GM18951 (cell line): Measurements from ENCODE around the gene BUD23.

Experiments used
- POLR2A ChIP-seq: IDR thresholded peaks from 4 replicates; pipeline ENCODE4 v1.6.1; 2011; ENCODE audit warnings: mild to moderate bottlenecking; ENCODE audit not compliant: insufficient read length, insufficient read depth; ENCODE audit errors: extremely low read depth
- in situ Hi-C: fragments of 300-500 bp; cut with MboI; formaldehyde crosslinking; loops from one replicate; pipeline ENCODE4 v1.12.0; 2022; ENCODE audit warnings: low sequenced_read_pairs, mixed read lengths, inconsistent platforms; ENCODE audit not compliant: unreplicated experiment

Gene BUD23

DNA sequence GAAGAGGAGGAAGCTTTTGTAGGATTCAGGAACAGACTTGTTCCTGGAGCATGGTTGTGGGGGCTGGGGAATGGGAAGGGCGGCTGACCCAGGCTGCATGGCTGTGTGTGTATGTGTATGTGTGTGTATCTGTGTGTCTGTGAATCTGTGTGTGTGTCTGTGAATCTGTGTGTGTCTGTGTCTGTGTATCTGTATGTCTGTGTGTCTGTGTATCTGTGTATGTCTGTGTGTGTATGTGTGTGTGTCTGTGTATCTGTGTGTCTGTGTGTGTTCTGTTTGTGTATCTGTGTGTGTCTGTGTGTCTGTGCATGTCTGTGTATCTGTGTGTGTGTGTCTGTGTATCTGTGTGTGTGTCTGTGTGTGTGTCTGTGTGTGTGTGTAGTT, 42.7 kb downstream of the BUD23 start:
- TF ChIP-seq POLR2A: no peak
- in situ Hi-C loops: no loop called here

DNA sequence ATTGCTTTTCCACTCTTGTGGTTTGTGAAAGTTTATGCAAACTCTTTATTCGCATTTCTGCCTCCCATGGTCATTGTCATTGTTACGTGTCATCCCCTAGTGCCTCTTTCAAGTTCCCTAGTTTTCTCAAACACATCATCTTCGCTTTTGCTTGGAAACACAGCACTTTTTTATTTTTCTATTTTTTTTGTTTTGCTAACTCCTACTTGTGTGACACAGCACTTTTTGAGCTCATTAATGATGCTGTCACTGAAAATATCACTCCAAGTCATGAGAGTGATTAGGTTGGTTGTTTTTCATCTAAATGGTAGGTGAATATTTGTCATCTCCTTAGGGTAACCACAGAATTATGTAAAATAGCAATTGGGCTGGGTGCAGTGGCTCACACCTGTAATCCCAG, 44.6 kb downstream of the BUD23 start:
- TF ChIP-seq POLR2A: no peak
- in situ Hi-C loops: no loop called here

- no peak for TF ChIP-seq POLR2A
- in situ Hi-C loops: no loop called here
Observed at GRCh38 chr7:73728551-73728950, 45.2 kb downstream of the BUD23 start.

DNA sequence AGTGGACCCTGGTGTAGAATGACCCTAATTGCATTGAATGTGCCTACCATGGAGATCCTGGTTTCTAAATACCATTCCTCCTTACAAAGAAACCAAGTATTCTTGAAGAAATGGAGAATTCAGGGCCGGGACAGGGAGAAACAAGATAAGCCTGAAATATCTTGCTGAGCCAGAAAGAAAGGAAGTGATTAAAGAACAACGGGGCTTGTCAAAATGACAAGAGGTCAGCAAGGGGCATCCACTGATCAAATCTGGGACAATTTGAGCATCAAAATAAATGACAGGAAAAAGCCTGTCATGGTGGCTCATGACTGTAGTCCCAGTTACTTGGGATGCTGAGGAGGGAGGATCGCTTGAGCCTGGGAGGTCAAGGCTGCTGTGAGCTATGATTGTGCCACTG, 47.1 kb downstream of the BUD23 start:
- in situ Hi-C loops: no loop called here
- no peak for TF ChIP-seq POLR2A

GRCh38 chr7:73732397-73732796, 49.0 kb downstream of the BUD23 start:
- TF ChIP-seq POLR2A: no peak
- in situ Hi-C loops: no loop called here

- in situ Hi-C loops: no loop called here
- TF ChIP-seq POLR2A: peak; percentile 19
Observed at GRCh38 chr7:73734619-73735527, 51.5 kb downstream of the BUD23 start.

DNA sequence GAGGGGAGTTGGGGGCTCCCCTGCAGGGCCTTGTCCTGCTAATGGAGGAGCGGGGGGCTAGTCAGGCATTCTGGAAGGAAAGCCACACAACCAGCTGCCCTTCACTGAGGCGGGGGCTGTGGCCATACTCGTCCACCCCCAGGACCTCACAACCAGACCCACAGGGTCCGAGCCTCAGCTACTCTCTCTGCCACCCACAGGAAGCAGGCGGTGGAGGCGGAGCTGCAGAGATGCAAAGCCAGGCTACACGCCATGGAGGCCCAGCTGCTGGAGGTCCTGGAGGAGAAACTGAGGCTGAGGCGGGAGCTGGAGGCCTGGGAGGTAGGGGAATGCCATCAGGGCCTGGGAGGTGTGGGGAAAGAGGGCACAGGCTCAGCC, 52.1 kb downstream of the BUD23 start:
- in situ Hi-C loops: no loop called here
- TF ChIP-seq POLR2A: no peak

DNA sequence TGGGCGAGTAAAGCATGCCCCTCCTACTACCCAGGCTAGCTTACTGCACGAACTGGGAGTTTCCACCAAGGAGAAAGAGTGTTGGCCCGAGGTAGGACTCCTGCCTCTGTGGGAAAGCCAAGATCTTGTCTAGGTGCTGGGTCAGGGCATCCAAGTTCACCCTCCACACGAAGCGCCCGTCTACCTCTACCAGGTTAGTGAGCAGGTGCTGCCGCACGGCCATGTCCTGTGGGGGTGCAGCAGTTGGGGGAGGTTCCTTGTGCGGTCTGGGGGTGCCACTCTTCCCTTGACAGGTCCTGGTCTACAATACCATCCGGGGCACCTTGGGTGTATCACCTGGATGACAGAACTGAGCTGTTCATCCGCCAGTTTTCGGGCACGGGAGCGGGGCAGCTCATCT, 53.5 kb downstream of the BUD23 start:
- no peak for TF ChIP-seq POLR2A
- in situ Hi-C loops: no loop called here

DNA sequence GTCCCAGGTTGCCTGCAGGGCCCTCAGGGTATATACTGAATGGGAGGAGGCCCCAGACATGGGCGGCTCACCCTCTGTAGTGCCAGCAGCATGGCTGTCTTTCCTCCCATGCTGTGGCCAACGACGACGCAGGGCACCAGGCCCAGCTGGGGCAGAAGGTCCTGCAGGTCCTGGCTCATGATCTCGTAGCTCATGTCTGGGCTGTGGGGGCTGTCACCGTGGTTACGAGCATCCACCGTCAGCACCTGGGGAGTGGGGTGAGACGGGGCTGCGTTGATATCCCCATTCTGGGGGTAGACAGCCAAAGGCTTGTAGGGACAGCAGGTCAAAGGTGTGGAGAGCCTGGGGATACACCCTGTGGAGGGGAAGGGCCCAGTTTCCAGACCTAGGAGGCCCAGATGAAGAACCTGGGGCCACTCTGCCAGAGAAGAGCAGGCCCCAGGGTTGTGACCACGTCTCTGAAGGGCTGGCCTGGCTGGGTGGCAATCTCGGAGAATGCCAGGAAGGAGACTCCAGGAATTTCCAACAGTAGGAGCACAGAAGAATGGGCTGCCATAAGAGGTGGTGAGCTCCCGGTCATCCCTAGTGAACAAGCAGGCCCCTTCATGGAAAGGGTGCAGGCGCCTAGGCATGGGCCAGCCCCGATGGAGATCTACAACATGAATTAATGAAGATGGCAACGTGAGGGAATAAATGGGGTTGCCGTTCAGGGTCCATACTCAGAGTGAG, 54.3 kb downstream of the BUD23 start:
- TF ChIP-seq POLR2A: no peak
- in situ Hi-C loops: no loop called here

DNA sequence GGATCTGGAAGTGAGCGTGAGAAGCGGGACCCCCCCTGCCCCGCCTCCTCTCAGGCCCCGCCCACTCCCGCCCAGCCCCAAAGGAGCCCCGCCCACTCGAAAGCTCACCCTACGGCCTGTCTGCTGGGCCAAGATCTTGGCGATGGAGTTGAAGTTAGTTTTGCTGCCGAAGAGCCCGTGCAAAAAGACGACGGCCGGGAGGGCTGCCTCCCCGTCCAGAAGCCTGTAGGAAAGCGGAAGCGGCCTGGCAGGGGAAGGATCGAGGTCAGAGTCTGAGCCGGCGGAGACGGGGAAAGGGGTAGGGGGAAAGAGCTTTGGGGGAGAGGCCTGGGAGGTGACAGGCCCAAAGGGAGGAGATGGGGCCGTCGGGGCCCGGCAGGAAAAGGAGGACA, 54.8 kb downstream of the BUD23 start:
- TF ChIP-seq POLR2A: no peak
- in situ Hi-C loops: no loop called here

DNA sequence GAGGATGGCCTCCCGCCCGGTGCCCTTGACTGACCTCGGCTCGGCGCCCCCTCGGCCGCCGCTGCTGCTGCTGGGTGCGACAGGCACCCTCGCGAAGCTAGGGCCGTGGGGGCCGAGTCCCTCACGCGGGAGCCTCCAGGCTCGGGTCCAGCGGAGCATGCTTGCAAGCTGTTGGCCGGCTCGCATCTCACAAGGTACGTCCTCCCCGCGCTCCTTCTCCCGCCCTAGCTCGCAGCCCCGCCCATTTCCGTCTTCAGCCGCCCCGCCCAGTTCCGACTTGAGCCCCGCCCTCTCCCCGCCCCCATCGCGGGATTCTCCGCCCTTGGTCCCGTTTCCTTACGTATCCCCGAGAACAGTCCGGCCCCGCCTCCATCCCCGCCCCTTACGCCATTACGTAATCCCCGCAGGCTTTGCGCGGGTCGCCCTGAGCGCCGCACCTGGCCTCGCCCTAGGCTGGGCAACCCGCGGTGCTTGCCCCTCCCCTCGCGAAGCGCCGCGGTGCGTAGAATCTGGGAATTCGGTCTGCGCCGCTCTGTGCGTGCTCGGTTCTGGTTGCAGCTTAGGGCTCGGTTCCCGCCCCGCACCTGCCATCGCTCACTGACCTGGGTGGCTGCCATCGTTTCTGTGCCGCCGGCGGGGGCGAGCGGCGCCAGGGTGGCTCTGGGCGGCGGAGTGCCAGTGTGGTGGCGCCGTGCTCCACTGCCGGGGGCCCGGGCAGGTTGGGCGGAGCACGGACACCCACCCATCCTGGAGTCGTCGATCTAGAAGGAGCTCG, 55.4 kb downstream of the BUD23 start, which contains the start of gene ABHD11:
Gene ABHD11, minus strand, starts transcription at position 191 of the 775 bp plus-strand sequence. Its CDS starts 32 bp downstream, at position 159.
- in situ Hi-C loops: no loop called here
- TF ChIP-seq POLR2A: peak; percentile 85

DNA sequence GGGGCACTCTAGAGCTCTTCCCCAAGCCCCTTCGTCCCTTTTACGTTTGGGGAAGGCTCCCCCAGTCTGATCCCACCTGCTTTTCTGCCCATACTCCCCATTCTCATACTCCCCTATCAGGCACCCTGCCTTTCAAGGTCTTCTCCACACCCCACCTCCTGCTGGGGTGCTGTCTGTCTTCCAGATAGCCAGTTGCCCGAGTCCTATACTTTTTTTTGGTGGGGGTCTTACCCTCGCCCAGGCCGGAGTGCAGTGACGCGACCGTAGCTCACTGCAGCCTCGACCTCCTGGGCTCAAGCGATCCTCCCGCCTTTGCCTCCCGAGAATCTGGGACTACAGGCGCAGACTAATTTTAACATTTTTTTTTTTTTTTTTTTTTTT, 56.0 kb downstream of the BUD23 start:
- in situ Hi-C loops: no loop called here
- TF ChIP-seq POLR2A: no peak

DNA sequence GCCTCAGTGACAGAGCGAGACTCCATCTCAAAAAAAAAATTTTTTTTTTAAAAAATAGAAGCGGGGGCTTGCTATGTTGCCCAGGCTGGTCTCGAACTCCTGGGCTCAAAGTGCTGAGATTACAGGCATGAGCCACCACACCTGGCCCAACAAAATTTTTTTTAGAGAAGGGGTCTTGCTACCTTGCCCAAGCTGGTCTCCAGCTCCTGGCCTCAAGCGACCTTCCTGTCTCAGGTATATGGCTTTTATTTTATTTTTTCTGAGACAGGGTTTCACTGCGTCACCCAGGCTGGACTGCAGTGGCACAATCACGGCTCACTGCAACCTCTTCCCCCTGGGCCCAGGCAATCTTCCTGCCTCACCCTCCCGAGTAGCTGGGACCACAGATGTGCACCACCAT, 56.8 kb downstream of the BUD23 start:
- in situ Hi-C loops: no loop called here
- TF ChIP-seq POLR2A: no peak
